Neuronal stem cell (in vitro differentiated cells): ENCODE data around the gene GPAT2. TPM values are rescaled to one million over a fixed set of nuclear protein-coding genes. Genes with fewer than 3 reads are reported as not detected.
"Not testable (repeated sequence)": the region's sequence is repeated elsewhere in the genome, so short reads cannot be mapped to it uniquely, and the experiment has no call there.

Source experiments
- DNase-seq: peaks from one replicate; pipeline ENCODE4 v3.0.0-alpha.2; 2013; ENCODE audit warnings: low spot score
- H2AFZ ChIP-seq: one replicate; pipeline ENCODE4 v1.6.1; 2013; ENCODE audit warnings: mild to moderate bottlenecking, low read length, inconsistent platforms
- H2AK5ac ChIP-seq: 2 replicates; pipeline ENCODE4 v1.6.1; 2013; ENCODE audit warnings: low read depth, mild to moderate bottlenecking, inconsistent platforms, low read length, moderate library complexity, mixed read lengths
- H2BK120ac ChIP-seq: 2 replicates; pipeline ENCODE4 v1.6.1; 2013; ENCODE audit warnings: low read depth, mild to moderate bottlenecking, inconsistent platforms, low read length, moderate library complexity, mixed read lengths
- H2BK12ac ChIP-seq: one replicate; pipeline ENCODE4 v1.6.1; 2013; ENCODE audit warnings: low read length, inconsistent platforms
- H2BK15ac ChIP-seq: 2 replicates; pipeline ENCODE4 v1.6.1; 2013; ENCODE audit warnings: mild to moderate bottlenecking, low read length, inconsistent platforms, mixed read lengths
- H2BK5ac ChIP-seq: one replicate; pipeline ENCODE4 v1.6.1; 2013; ENCODE audit warnings: inconsistent platforms, mild to moderate bottlenecking, low read length, moderate library complexity
- H3K14ac ChIP-seq: one replicate; pipeline ENCODE4 v1.6.1; 2013; ENCODE audit warnings: low read length, inconsistent platforms
- H3K18ac ChIP-seq: 2 replicates; pipeline ENCODE4 v1.6.1; 2013; ENCODE audit warnings: low read length, inconsistent platforms
- H3K23ac ChIP-seq: 2 replicates; pipeline ENCODE4 v1.6.1; 2013; ENCODE audit warnings: low read depth, mild to moderate bottlenecking, mixed read lengths, low read length, inconsistent platforms; ENCODE audit not compliant: poor library complexity
- H3K27ac ChIP-seq: replicated peaks from 3 replicates; pipeline ENCODE4 v1.5.1; 2013; ENCODE audit warnings: low read length, inconsistent platforms
- H3K27me3 ChIP-seq, 3 experiments: 2 replicates each; pipeline ENCODE4 v1.6.1; 2013; ENCODE audit warnings: low read length in 3 of 3, mild to moderate bottlenecking in 2 of 3, inconsistent platforms in 1 of 3, low read depth in 1 of 3, mixed read lengths in 1 of 3, moderate library complexity in 1 of 3; ENCODE audit not compliant: control insufficient read depth in 3 of 3, insufficient read depth in 3 of 3
- H3K36me3 ChIP-seq, 2 donors: replicated peaks in 1 of 2; 2 replicates each; pipeline ENCODE4 v1.6.1; 2013; ENCODE audit warnings: low read length in 2 of 2; ENCODE audit not compliant: control insufficient read depth in 2 of 2, insufficient read depth in 2 of 2
- H3K4ac ChIP-seq: 2 replicates; pipeline ENCODE4 v1.6.1; 2013; ENCODE audit warnings: inconsistent platforms, mild to moderate bottlenecking, low read length, moderate library complexity
- H3K4me1 ChIP-seq, 2 donors: 1 replicate in 1 of 2; 2 replicates in 1 of 2; pipeline ENCODE4 v1.6.1; 2013; ENCODE audit warnings: low read length in 2 of 2, low read depth in 1 of 2; ENCODE audit not compliant: control insufficient read depth in 2 of 2, insufficient read depth in 1 of 2
- H3K4me2 ChIP-seq: one replicate; pipeline ENCODE4 v1.6.1; 2013; ENCODE audit warnings: mild to moderate bottlenecking, low read length, inconsistent platforms; ENCODE audit not compliant: insufficient read depth, poor library complexity, severe bottlenecking
- H3K4me3 ChIP-seq, 2 donors: 2 replicates each; pipeline ENCODE4 v1.5.1; 2013; ENCODE audit warnings: low read length in 2 of 2, mild to moderate bottlenecking in 2 of 2, inconsistent platforms in 1 of 2, moderate library complexity in 1 of 2
- H3K79me1 ChIP-seq: one replicate; pipeline ENCODE4 v1.6.1; 2013; ENCODE audit warnings: low read depth, mild to moderate bottlenecking, inconsistent platforms, low read length, moderate library complexity
- H3K9ac ChIP-seq: one replicate; pipeline ENCODE4 v1.6.1; 2013; ENCODE audit warnings: mild to moderate bottlenecking, low read depth, low read length, inconsistent platforms; ENCODE audit not compliant: poor library complexity
- H3K9me3 ChIP-seq, 2 donors: replicated peaks in 1 of 2; 2 replicates each; pipeline versions ENCODE3 to v1.6.1; 2013; ENCODE audit warnings: low read length in 2 of 2, mild to moderate bottlenecking in 2 of 2, inconsistent platforms in 1 of 2, low read depth in 1 of 2, mixed read lengths in 1 of 2, moderate library complexity in 1 of 2; ENCODE audit not compliant: control insufficient read depth in 2 of 2, insufficient read depth in 1 of 2
- H4K8ac ChIP-seq: one replicate; pipeline ENCODE4 v1.6.1; 2013; ENCODE audit warnings: low read depth, mild to moderate bottlenecking, inconsistent platforms, low read length, moderate library complexity
- H4K91ac ChIP-seq: one replicate; pipeline ENCODE4 v1.6.1; 2013; ENCODE audit warnings: low read length, low read depth, mild to moderate bottlenecking, inconsistent platforms; ENCODE audit not compliant: poor library complexity
- WGBS, 2 donors: extraction: QIAGEN DNeasy Blood & Tissue Kit; methylation state at CpG; one replicate each; pipeline ENCODE4 v1.1.7; 2013; ENCODE audit warnings: missing lambda C conversion rate in 2 of 2, mixed read lengths in 1 of 2; ENCODE audit not compliant: insufficient read length in 2 of 2, insufficient replicate concordance in 1 of 2; ENCODE audit errors: extremely low coverage in 2 of 2; 5-methylcytosine and 5-hydroxymethylcytosine counted together
- polyA plus RNA-seq, 2 experiments: library from polyadenylated mRNA; stranded (reverse); fragments of 200-250 nt; gene quantifications; one replicate each; pipeline ENCODE4 v1.2.3, GENCODE V29; 2013

GPAT2 gene, protein sequence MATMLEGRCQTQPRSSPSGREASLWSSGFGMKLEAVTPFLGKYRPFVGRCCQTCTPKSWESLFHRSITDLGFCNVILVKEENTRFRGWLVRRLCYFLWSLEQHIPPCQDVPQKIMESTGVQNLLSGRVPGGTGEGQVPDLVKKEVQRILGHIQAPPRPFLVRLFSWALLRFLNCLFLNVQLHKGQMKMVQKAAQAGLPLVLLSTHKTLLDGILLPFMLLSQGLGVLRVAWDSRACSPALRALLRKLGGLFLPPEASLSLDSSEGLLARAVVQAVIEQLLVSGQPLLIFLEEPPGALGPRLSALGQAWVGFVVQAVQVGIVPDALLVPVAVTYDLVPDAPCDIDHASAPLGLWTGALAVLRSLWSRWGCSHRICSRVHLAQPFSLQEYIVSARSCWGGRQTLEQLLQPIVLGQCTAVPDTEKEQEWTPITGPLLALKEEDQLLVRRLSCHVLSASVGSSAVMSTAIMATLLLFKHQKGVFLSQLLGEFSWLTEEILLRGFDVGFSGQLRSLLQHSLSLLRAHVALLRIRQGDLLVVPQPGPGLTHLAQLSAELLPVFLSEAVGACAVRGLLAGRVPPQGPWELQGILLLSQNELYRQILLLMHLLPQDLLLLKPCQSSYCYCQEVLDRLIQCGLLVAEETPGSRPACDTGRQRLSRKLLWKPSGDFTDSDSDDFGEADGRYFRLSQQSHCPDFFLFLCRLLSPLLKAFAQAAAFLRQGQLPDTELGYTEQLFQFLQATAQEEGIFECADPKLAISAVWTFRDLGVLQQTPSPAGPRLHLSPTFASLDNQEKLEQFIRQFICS
- polyA plus RNA-seq (2013, experiment 1 of 2) = 0.03 TPM
- 0.03 TPM for polyA plus RNA-seq (2013, experiment 2 of 2)

DNA sequence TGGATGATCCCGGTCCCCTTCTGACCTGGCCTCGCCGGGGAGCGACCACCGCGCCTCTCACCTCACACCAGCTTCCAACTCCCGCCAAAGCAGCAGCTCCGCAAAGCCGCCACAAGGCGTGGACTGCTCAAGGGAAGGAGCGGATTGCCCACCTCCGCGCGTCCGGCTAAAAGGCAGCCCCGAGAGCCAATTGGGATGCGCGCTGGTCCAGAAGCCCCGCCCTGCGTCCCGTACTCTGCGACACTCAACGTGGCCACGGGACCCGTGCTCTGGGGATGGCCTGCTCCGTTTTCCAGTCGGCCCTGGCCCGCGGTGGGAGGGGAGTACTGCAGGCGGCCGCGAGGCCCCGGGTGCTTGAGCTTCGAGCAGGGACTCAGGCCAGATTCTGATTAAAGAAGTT is at the start of gene GPAT2:
Gene GPAT2 (minus strand): TSS at position 125 of the 400 bp plus-strand sequence. CDS start 2,557 bp downstream, outside the sequence.
- H2BK5ac ChIP-seq, H3K36me3 ChIP-seq, H3K23ac ChIP-seq, H3K27ac ChIP-seq, H2AFZ ChIP-seq, H2BK12ac ChIP-seq, H3K4me3 ChIP-seq, H3K14ac ChIP-seq, H3K79me1 ChIP-seq, H3K9me3 ChIP-seq, H3K4ac ChIP-seq, H2BK120ac ChIP-seq, H4K91ac ChIP-seq, H3K27me3 ChIP-seq, H2AK5ac ChIP-seq, H3K9ac ChIP-seq, DNase-seq, H3K18ac ChIP-seq, H3K4me2 ChIP-seq, H3K4me1 ChIP-seq, H2BK15ac ChIP-seq, H4K8ac ChIP-seq: not testable (repeated sequence)
- no CpG with 5 or more reads among the region's 34 CpGs for WGBS, 2 donors

DNA sequence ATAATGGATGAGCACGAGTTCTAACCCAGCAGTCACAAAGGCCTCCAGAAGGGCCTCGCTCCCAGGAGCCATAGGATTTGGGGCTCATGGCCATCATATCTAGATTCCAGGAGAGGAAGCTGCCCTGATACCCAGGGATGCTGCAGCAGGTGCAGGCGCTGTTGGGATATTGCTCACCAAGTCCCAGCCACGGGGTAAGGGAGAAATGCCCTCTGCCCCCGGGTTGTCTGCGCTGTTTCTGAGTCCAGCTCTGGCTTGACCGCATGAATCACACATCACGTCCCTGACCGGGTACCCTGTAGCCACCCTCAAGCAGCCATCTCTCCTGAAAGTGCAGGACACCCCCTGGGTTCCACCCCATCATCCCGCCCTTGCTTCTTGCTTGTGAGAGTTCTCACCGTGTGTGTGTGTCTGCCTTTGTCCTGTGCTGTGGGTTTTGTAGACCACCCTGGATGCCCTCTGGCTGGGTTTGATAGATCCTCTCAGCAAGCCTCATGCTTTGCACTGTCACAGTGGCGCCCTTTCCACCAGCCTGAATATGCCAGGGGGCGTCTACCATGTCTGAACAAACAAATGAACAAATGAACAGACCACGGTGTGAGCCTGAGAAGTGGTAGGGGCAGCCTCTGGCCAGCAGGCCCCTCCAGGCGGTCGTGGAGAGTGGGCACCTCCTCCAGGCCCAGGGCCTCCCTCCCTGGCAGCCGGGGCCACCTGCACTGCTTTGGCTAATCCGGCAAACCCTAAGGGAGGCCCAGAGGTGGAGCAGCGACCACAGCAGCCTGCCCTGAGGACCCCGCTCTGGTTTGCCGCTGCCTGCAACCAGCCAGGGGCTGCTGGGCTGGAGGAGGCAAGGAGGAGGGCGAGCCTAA is 49.5 kb upstream of the GPAT2 start:
- DNase-seq = no peak
- no peaks in the 10 kb centered on the region for H3K79me1 ChIP-seq
- no peak overlapping the region for H3K4me3 ChIP-seq
- H2BK5ac ChIP-seq = no peak overlapping the region
- peak overlapping the region; percentile 62 for H3K18ac ChIP-seq
- H2BK12ac ChIP-seq = no peak overlapping the region
- no peak overlapping the region for H3K4me2 ChIP-seq
- peak overlapping the region; percentile 57 for H4K8ac ChIP-seq
- no peak overlapping the region for H4K91ac ChIP-seq
- no peaks in the 10 kb centered on the region for H3K9me3 ChIP-seq
- peak overlapping the region; percentile 49 for H3K14ac ChIP-seq
- H3K9ac ChIP-seq = peak overlapping the region; percentile 37
- H2BK15ac ChIP-seq = no peak overlapping the region
- H3K27ac ChIP-seq = no peak overlapping the region
- peaks cover 0 to 3% (median 0%) of the 10 kb centered on the region in 3 experiments for H3K27me3 ChIP-seq
- peak overlapping the region; percentile 57 for H3K4ac ChIP-seq
- H3K36me3 ChIP-seq = no peaks in the 10 kb centered on the region
- no peak overlapping the region for H3K23ac ChIP-seq
- no peak overlapping the region for H2BK120ac ChIP-seq
- WGBS, 2 donors = no CpG with 5 or more reads among the region's 22 CpGs
- H2AFZ ChIP-seq = no peak overlapping the region
- H3K4me1 ChIP-seq = peaks cover 0 to 3% of the 10 kb centered on the region in 2 donors
- peak overlapping the region; percentile 61 for H2AK5ac ChIP-seq

DNA sequence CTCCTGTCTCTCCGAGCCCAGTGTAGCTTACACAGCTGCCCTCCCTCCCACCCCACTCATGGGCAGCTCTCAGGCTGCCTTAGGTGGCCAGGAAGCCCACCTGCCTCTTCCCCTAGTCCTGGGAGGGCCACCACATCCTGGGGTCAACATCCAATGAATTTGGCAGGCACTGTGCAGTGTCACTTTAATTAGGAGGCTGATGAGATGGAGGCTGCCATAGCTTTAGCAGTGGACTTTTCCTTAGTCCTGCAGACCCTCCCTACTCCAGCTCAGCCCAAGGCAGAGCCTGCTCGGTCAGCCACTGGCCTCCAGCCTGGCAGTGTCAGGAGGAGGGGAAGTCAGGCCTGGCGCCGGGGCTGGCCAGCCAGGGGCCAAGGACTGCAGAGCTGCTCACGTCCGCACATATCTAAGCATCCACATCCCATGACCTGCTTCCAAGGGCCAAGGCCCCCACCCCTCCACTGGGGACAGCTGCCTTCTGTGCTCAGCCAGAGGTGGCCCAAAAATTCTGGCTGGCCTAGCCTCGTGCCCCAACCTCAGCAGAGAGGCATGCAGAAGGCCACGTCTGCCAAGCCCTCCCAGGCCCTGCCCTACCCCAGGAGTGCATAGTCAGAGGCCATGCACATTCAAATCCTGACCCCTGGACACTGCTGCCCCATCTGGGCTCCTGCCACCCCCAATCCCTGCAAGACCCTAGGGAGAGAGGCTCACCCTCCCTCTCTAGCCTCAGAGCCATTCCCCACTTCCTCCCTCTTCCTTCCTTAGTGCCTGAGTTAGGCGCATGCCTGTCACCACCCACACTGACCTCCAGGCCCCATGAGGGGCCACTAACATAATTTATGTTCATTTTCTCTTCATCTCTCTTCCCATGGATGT is 48.6 kb upstream of the GPAT2 start:
- Histone ChIP-seq H2AFZ (no peak overlapping the region), H3K79me1 (no peaks in the 10 kb centered on the region), H3K18ac (peak overlapping the region; percentile 64), H3K4me3 (no peak overlapping the region), H3K27ac (no peak overlapping the region), H2BK120ac (no peak overlapping the region), H3K27me3 (peaks cover 0 to 3% (median 0%) of the 10 kb centered on the region in 3 experiments), H4K91ac (no peak overlapping the region), H3K4me2 (no peak overlapping the region), H3K14ac (peak overlapping the region; percentile 38), H3K4me1 (no peaks in the 10 kb centered on the region), H2BK5ac (no peak overlapping the region), H4K8ac (no peak overlapping the region), H3K9ac (no peak overlapping the region), H3K4ac (peak overlapping the region; percentile 41), H3K23ac (peak overlapping the region; percentile 65), H2AK5ac (peak overlapping the region; percentile 81), H2BK15ac (peak overlapping the region; percentile 89), H2BK12ac (no peak overlapping the region), H3K36me3 (no peaks in the 10 kb centered on the region), H3K9me3 (no peaks in the 10 kb centered on the region)
- WGBS, 2 donors = no CpG with 5 or more reads among the region's 9 CpGs
- no peak for DNase-seq
